HCT116 (cell line): ENCODE results near the gene MAP2K2. TPM values are rescaled to one million over a fixed set of nuclear protein-coding genes. Genes with fewer than 3 reads are reported as not detected.

Experiments
- ATAC-seq: fragments of 200-7000 bp; cut with Tn5 transposase; 2 replicates; pipeline ENCODE4 v1.9.1; 2020; ENCODE audit warnings: mild to moderate bottlenecking, moderate library complexity
- BruUV-seq: library from RNA; stranded (reverse); fragments of 400-500 nt; replicated peaks from 2 replicates; lab custom pipeline; 2021; lab: Mats Ljungman, UMichigan
- CTCF ChIA-PET: fragments of 300-600 bp; sonication (Branson Sonifier 250); formaldehyde crosslinking; loops from one replicate; lab custom pipeline; 2021; ENCODE audit warnings: antibody characterized with exemption; lab: Charles Lee
- POLR2A ChIA-PET: fragments of 300-600, 350-600 bp; sonication (Branson Sonifier 250); formaldehyde crosslinking; loops from one replicate; lab custom pipeline; 2021; ENCODE audit warnings: antibody characterized with exemption; lab: Charles Lee
- RAD21 ChIA-PET, 2 experiments: fragments of 300-600 bp; sonication (Branson Sonifier 250); formaldehyde crosslinking; loops; one replicate each; lab custom pipeline; 2023; ENCODE audit warnings: low total read pairs in 2 of 2; ENCODE audit not compliant: uncharacterized antibody in 2 of 2, unreplicated experiment in 2 of 2, low non-redundant PET in 1 of 2; lab: Charles Lee
- DNase-seq: peaks from one replicate; pipeline ENCODE4 v3.0.0-alpha.2; 2010; ENCODE audit warnings: low read depth, low spot score
- H2AFZ ChIP-seq: fragments of 200-600 bp; shearing (Covaris generic), sonication (generic); 2 replicates; pipeline ENCODE4 v1.6.1; 2017; ENCODE audit warnings: low read depth, mixed run types, mixed read lengths, antibody characterized with exemption, low read length; ENCODE audit not compliant: poor library complexity, severe bottlenecking
- H3K27ac ChIP-seq: 2 replicates; pipeline ENCODE4 v1.5.1; 2012; ENCODE audit warnings: low read depth, low read length
- H3K27me3 ChIP-seq: fragments of 200-600 bp; sonication (generic); 2 replicates; pipeline ENCODE4 v1.6.1; 2016; ENCODE audit warnings: mixed run types, low read length, mixed read lengths; ENCODE audit not compliant: insufficient read depth
- H3K36me3 ChIP-seq, 2 experiments: fragments of 200-500 bp in 1 of 2; fragments of 200-600 bp in 1 of 2; sonication (Bioruptor generic) in 1 of 2; sonication (generic) in 1 of 2; 2 replicates each; pipeline versions ENCODE4 v1.5.1 to v1.6.1; 2014 to 2016; ENCODE audit warnings: low read length in 2 of 2, inconsistent platforms in 1 of 2, mixed read lengths in 1 of 2, mixed run types in 1 of 2; ENCODE audit not compliant: insufficient read depth in 2 of 2, control insufficient read depth in 1 of 2
- H3K4me1 ChIP-seq, 2 experiments: fragments of 200-600 bp in 1 of 2; sonication (generic) in 1 of 2; 2 replicates each; pipeline versions ENCODE4 v1.5.1 to v1.6.1; 2012 to 2017; ENCODE audit warnings: low read length in 2 of 2, inconsistent platforms in 1 of 2, mild to moderate bottlenecking in 1 of 2, mixed read lengths in 1 of 2, mixed run types in 1 of 2, moderate library complexity in 1 of 2; ENCODE audit not compliant: insufficient read depth in 2 of 2, control insufficient read depth in 1 of 2
- H3K4me2 ChIP-seq: fragments of 200-600 bp; sonication (generic); 2 replicates; pipeline ENCODE4 v1.6.1; 2017; ENCODE audit warnings: mixed run types, low read length, mixed read lengths
- H3K4me3 ChIP-seq, 2 experiments: fragments of 200-600 bp in 1 of 2; sonication (generic) in 1 of 2; replicated peaks in 1 of 2; 2 replicates each; pipeline ENCODE4 v1.5.1; 2011 to 2016; ENCODE audit warnings: low read length in 2 of 2, control low read depth in 1 of 2, low read depth in 1 of 2, mild to moderate bottlenecking in 1 of 2, mixed read lengths in 1 of 2, mixed run types in 1 of 2
- H3K79me2 ChIP-seq: fragments of 200-600 bp; sonication (generic); 2 replicates; pipeline ENCODE4 v1.6.1; 2017; ENCODE audit warnings: mild to moderate bottlenecking, mixed run types, low read length, moderate library complexity, mixed read lengths; ENCODE audit not compliant: insufficient read depth
- H3K9ac ChIP-seq: fragments of 200-600 bp; sonication (generic); 2 replicates; pipeline ENCODE4 v1.6.1; 2016; ENCODE audit warnings: low read length, mixed read lengths
- H3K9me2 ChIP-seq: fragments of 200-600 bp; sonication (generic), shearing (Covaris generic); 2 replicates; pipeline ENCODE4 v1.6.1; 2017; ENCODE audit warnings: mixed run types, mild to moderate bottlenecking, moderate library complexity; ENCODE audit not compliant: insufficient read depth
- H3K9me3 ChIP-seq, 2 experiments: fragments of 200-500 bp in 1 of 2; fragments of 200-600 bp in 1 of 2; sonication (Bioruptor generic) in 1 of 2; sonication (generic) in 1 of 2; 2 replicates each; pipeline ENCODE4 v1.6.1; 2014 to 2017; ENCODE audit warnings: low read length in 2 of 2, mixed read lengths in 2 of 2, inconsistent platforms in 1 of 2, low read depth in 1 of 2, mild to moderate bottlenecking in 1 of 2, mixed run types in 1 of 2, moderate library complexity in 1 of 2; ENCODE audit not compliant: control insufficient read depth in 1 of 2, insufficient read depth in 1 of 2
- H4K20me1 ChIP-seq: fragments of 200-600 bp; sonication (generic), shearing (Covaris generic); 2 replicates; pipeline ENCODE4 v1.6.1; 2017; ENCODE audit warnings: mixed run types, mild to moderate bottlenecking, moderate library complexity; ENCODE audit not compliant: insufficient read depth
- EZH2phosphoT487 ChIP-seq: fragments of 200-600 bp; IDR thresholded peaks from 2 replicates; pipeline ENCODE4 v1.6.1; 2018; ENCODE audit warnings: antibody characterized with exemption, borderline replicate concordance
- REST ChIP-seq: IDR thresholded peaks from 2 replicates; pipeline ENCODE4 v1.6.1; 2012; ENCODE audit warnings: low read depth
- SIN3A ChIP-seq: IDR thresholded peaks from 2 replicates; pipeline ENCODE4 v1.6.1; 2012; ENCODE audit warnings: low read depth
- SP1 ChIP-seq: IDR thresholded peaks from 2 replicates; pipeline ENCODE4 v1.6.1; 2012; ENCODE audit warnings: low read depth
- SRF ChIP-seq: IDR thresholded peaks from 2 replicates; pipeline ENCODE4 v1.6.1; 2012; ENCODE audit warnings: low read depth
- ZBTB33 ChIP-seq: IDR thresholded peaks from 2 replicates; pipeline ENCODE4 v1.6.1; 2011; ENCODE audit warnings: mild to moderate bottlenecking, low read length, moderate library complexity; ENCODE audit not compliant: insufficient replicate concordance; ENCODE audit errors: extremely low read depth
- intact Hi-C: fragments of 100-400 bp; cut with micrococcal nuclease; formaldehyde crosslinking; loops from 2 replicates; pipeline ENCODE4 v1.10.0; 2022
- total RNA-seq: library from RNA; stranded (reverse); gene quantifications from one replicate; pipeline ENCODE4 v1.2.1, GENCODE V29; 2021; ENCODE audit not compliant: unreplicated experiment

The MAP2K2 gene
- total RNA-seq, 1 experiment from 2014 or later = 186 TPM

GRCh38 chr19:4114181-4114580 is 9.7 kb downstream of the MAP2K2 start:
- BruUV-seq = no TSS peak
- peaks cover 18 to 23% of the 10 kb centered on the region in 2 experiments; a peak in 3 of 4 replicates for H3K36me3 ChIP-seq
- intact Hi-C loops = no loop called here
- TF ChIP-seq SP1 (no peak), ZBTB33 (no peak), REST (no peak), EZH2phosphoT487 (no peak), SRF (no peak), SIN3A (no peak)
- RAD21 ChIA-PET = no interaction called here
- H3K9me2 ChIP-seq = no peaks in the 10 kb centered on the region
- H3K4me1 ChIP-seq = no peaks in the 10 kb centered on the region
- peaks cover 8% of the 10 kb centered on the region; the same call in 1 of the 2 replicates for H3K79me2 ChIP-seq
- H2AFZ ChIP-seq = no peak overlapping the region
- H3K4me2 ChIP-seq = no peak overlapping the region
- no peak overlapping the region for H3K27ac ChIP-seq
- POLR2A ChIA-PET = no interaction called here
- no peak overlapping the region for H3K4me3 ChIP-seq
- DNase-seq (no peak), ATAC-seq (no peak)
- H3K9me3 ChIP-seq = no peaks in the 10 kb centered on the region
- no peak overlapping the region for H3K9ac ChIP-seq
- no peaks in the 10 kb centered on the region for H4K20me1 ChIP-seq
- CTCF ChIA-PET = no interaction called here
- no peaks in the 10 kb centered on the region for H3K27me3 ChIP-seq
